ENCODE results near the gene HLCS.

Gene HLCS

GRCh38 chr21:36735724-36736320 is 230.6 kb downstream of the HLCS start:
- DNase-seq, result no peak

GRCh38 chr21:36735201-36735515 is 231.3 kb downstream of the HLCS start:
- DNase-seq, result no peak

GRCh38 chr21:36734367-36735200 is 231.9 kb downstream of the HLCS start:
- no peak for DNase-seq

- no peak for DNase-seq
Observed at GRCh38 chr21:36733857-36734256, 232.6 kb downstream of the HLCS start.

GRCh38 chr21:36732761-36733160 is 233.7 kb downstream of the HLCS start:
- DNase-seq, result no peak

- DNase-seq, result no peak
Observed at GRCh38 chr21:36732217-36732616, 234.3 kb downstream of the HLCS start.

GRCh38 chr21:36730291-36731281 is 235.9 kb downstream of the HLCS start:
- DNase-seq, result no peak

- DNase-seq, result no peak
Observed at GRCh38 chr21:36729310-36729970, 237.0 kb downstream of the HLCS start.

- DNase-seq, result no peak
Observed at GRCh38 chr21:36728371-36729111, 237.9 kb downstream of the HLCS start.

GRCh38 chr21:36727866-36728265 is 238.6 kb downstream of the HLCS start:
- no peak for DNase-seq

- DNase-seq, result no peak
Observed at GRCh38 chr21:36725793-36726386, 240.6 kb downstream of the HLCS start.

GRCh38 chr21:36724660-36725059 is 241.8 kb downstream of the HLCS start:
- no peak for DNase-seq

- DNase-seq, result no peak
Observed at GRCh38 chr21:36723371-36723881, 243.0 kb downstream of the HLCS start.

- no peak for DNase-seq
Observed at GRCh38 chr21:36722370-36723368, 243.8 kb downstream of the HLCS start.

GRCh38 chr21:36721817-36722216 is 244.7 kb downstream of the HLCS start:
- no peak for DNase-seq

- DNase-seq, result no peak
Observed at GRCh38 chr21:36719614-36720013, 246.9 kb downstream of the HLCS start.

- DNase-seq, result no peak
Observed at GRCh38 chr21:36718951-36719501, 247.4 kb downstream of the HLCS start.

GRCh38 chr21:36717976-36718375 is 248.5 kb downstream of the HLCS start:
- no peak for DNase-seq

GRCh38 chr21:36716836-36717235 is 249.6 kb downstream of the HLCS start:
- no peak for DNase-seq

- DNase-seq, result no peak
Observed at GRCh38 chr21:36716387-36716786, 250.1 kb downstream of the HLCS start.

All from NCI-H1694 (cell line).